ENCODE results near the gene CLCN4. TPM values are rescaled to one million over a fixed set of nuclear protein-coding genes. Genes with fewer than 3 reads are reported as not detected.
A peak's percentile ranks its signal among the peaks of the same experiment; 100 is the strongest.

The CLCN4 gene
- polyA plus RNA-seq, 3 donors from 2014 or later: 0.69 TPM; not detected in 2

DNA sequence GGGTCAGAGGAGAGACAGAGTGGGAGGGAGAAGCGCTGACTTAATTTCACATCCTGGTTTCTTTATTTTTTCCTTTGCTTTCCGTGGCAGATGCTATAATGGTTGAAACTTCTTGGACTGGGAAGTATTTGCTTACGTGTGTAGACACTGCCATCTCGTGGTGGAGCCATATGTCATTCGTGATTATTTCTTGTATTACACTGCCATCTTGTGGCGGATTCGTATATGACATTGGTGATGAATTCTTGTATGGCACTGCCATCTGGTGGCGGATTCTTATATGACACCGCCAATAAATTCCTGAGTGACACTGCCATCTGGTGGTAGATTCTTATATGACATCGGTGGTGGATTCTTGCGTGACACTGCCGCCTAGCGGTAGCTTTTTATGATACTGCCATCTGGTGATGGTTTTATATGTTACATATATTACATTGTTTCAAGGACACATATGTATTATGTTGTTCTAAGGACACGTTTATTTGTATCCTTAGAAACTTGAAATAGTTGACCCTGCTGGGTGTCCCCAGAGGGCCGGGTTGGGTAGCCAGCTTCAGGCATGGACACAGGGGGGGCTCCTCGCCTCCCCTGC, 37.3 kb upstream of the CLCN4 start:
- H3K27me3 Mint-ChIP-seq (ENCODE audit: low read depth in 3 of 3): peaks cover 2 to 6% (median 5%) of the 10 kb centered on the region in 3 donors
- peaks cover 0 to 2% (median 0%) of the 10 kb centered on the region in 6 donors for H3K9me3 Mint-ChIP-seq
- peak overlapping the region in 1 of 5 donors; percentile 7 for H3K4me3 Mint-ChIP-seq
- H3K36me3 Mint-ChIP-seq: peaks cover 0 to 4% (median 3%) of the 10 kb centered on the region in 3 donors
- DNase-seq: peak; percentile 83 to 87 (median 84)
- peak overlapping the region; percentile 1 to 55 (median 36) for H3K27ac Mint-ChIP-seq
- H3K4me1 Mint-ChIP-seq: peaks cover 28 to 39% of the 10 kb centered on the region in 2 donors

DNA sequence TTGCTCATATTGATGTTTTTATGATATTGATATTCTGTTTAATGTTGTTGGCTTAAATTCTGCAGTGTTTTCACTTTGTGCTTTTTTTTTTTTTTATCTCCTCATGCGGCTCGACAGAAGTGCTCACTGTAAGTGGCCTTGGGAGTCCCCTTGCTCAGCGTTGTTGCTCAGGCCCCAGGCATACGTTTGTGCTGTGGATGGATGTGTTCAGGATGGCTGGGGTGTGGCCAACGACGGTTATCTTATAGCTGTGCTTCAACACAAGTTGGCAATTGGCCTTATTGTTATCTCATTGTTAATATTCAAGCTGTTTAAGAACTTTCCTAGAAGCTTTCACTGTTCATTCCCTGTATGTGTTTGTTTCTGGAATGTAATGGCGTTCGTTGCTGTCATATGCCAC, 36.4 kb upstream of the CLCN4 start:
- peaks cover 2 to 6% (median 5%) of the 10 kb centered on the region in 3 donors for H3K27me3 Mint-ChIP-seq (ENCODE audit: low read depth in 3 of 3)
- H3K36me3 Mint-ChIP-seq: peaks cover 0 to 4% (median 3%) of the 10 kb centered on the region in 3 donors
- no peak overlapping the region for H3K4me3 Mint-ChIP-seq
- peaks cover 28 to 39% of the 10 kb centered on the region in 2 donors for H3K4me1 Mint-ChIP-seq
- H3K9me3 Mint-ChIP-seq: peaks cover 0 to 2% (median 0%) of the 10 kb centered on the region in 6 donors
- peak overlapping the region in 1 of 6 donors; percentile 80 for H3K27ac Mint-ChIP-seq
- DNase-seq: no peak

GRCh38 chrX:10120828-10121227, 35.9 kb upstream of the CLCN4 start:
- DNase-seq: no peak
- Mint-ChIP-seq H3K36me3 (peaks cover 0 to 4% (median 3%) of the 10 kb centered on the region in 3 donors), H3K4me3 (no peak overlapping the region), H3K27me3 (ENCODE audit: low read depth in 3 of 3) (peaks cover 2 to 6% (median 5%) of the 10 kb centered on the region in 3 donors), H3K27ac (no peak overlapping the region), H3K9me3 (peaks cover 0 to 2% (median 0%) of the 10 kb centered on the region in 6 donors), H3K4me1 (peaks cover 28 to 39% of the 10 kb centered on the region in 2 donors)

DNA sequence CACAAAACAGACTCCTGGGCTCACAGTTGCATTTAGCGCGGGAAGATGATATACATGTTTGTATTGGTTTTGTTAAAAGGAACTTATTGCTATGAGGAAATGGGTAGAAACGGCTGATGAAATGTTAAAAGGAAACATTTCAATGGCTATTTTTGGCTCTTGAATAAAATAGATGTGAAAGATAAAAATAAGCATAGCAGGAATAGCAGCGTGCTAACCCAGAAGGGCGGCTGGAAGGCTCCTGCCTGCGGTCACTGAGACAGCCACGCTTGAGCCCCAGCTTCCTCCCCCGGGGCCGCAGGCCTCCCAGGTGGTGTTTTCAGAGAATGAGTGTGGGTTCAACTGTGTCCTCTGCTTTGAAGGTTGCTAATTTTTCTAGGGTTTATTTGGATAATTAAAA, 35.0 kb upstream of the CLCN4 start:
- Mint-ChIP-seq H3K4me3 (peak overlapping the region; percentile 3 to 72 (median 58)), H3K27ac (no peak overlapping the region), H3K9me3 (peaks cover 0 to 2% (median 0%) of the 10 kb centered on the region in 6 donors), H3K4me1 (peaks cover 28 to 35% of the 10 kb centered on the region in 2 donors), H3K27me3 (ENCODE audit: low read depth in 3 of 3) (peaks cover 2 to 6% (median 5%) of the 10 kb centered on the region in 3 donors), H3K36me3 (peaks cover 0 to 4% (median 0%) of the 10 kb centered on the region in 3 donors)
- peak; percentile 25 to 37 (median 35) for DNase-seq

- DNase-seq: no peak
- peaks cover 0 to 3% (median 0%) of the 10 kb centered on the region in 3 donors for H3K27me3 Mint-ChIP-seq (ENCODE audit: low read depth in 3 of 3)
- H3K9me3 Mint-ChIP-seq: no peaks in the 10 kb centered on the region
- peaks cover 0 to 3% (median 0%) of the 10 kb centered on the region in 3 donors for H3K36me3 Mint-ChIP-seq
- peaks cover 25 to 29% of the 10 kb centered on the region in 2 donors for H3K4me1 Mint-ChIP-seq
- no peak overlapping the region for H3K4me3 Mint-ChIP-seq
- H3K27ac Mint-ChIP-seq: no peak overlapping the region
These were observed 32.1 kb upstream of the CLCN4 start for GRCh38 chrX:10124506-10125247.

DNA sequence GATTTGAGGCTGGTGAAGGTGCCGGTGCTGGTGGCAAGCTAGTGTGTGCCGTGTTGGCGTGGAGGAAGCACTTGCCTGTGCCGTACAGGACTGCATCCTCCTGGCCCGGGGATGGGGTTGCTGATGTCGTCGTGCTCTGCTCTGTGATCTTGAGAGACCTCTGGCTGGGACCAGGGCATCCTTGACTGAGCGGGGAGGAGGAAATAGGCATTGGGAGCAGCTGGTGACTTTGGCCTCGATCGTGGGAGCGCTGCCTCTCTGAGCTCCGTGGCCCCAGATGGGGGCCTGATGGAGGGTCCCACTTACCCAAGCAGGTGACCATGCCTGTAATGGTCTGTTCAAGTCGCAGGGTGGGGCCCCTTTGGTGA, 31.5 kb upstream of the CLCN4 start:
- Mint-ChIP-seq H3K36me3 (peaks cover 0 to 3% (median 0%) of the 10 kb centered on the region in 3 donors), H3K4me1 (peaks cover 23 to 27% of the 10 kb centered on the region in 2 donors), H3K9me3 (no peaks in the 10 kb centered on the region), H3K27me3 (ENCODE audit: low read depth in 3 of 3) (peaks cover 0 to 3% (median 2%) of the 10 kb centered on the region in 3 donors), H3K4me3 (no peak overlapping the region), H3K27ac (no peak overlapping the region)
- no peak for DNase-seq

GRCh38 chrX:10126044-10126443, 30.7 kb upstream of the CLCN4 start:
- Mint-ChIP-seq H3K27me3 (ENCODE audit: low read depth in 3 of 3) (peaks cover 0 to 3% (median 2%) of the 10 kb centered on the region in 3 donors), H3K9me3 (no peaks in the 10 kb centered on the region), H3K27ac (no peak overlapping the region), H3K4me1 (peaks cover 16 to 19% of the 10 kb centered on the region in 2 donors), H3K4me3 (no peak overlapping the region), H3K36me3 (peaks cover 0 to 3% (median 0%) of the 10 kb centered on the region in 3 donors)
- DNase-seq: no peak

DNA sequence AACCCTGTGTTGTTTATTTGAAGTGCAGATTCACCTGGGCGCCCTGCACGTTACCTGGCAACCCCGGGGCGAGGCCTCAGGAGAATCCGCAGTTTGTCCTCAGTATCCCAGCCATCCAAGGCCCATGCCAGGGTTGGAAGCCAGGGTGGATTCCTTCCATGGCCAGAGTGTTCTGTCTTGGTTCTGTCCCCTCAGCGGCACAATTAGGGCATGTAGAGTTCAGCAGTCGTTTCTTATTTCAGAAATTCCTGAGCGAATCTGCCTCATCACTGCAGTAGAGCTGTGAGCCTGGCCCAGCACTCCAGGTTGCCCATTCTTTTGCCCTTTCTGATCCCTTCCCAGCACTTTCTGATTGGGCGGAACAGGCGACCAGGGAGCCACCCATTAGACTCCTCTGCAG, 29.9 kb upstream of the CLCN4 start:
- Mint-ChIP-seq H3K27me3 (ENCODE audit: low read depth in 3 of 3) (peaks cover 0 to 2% (median under 1%) of the 10 kb centered on the region in 3 donors), H3K4me3 (no peak overlapping the region), H3K4me1 (peaks cover 8 to 11% of the 10 kb centered on the region in 2 donors), H3K9me3 (no peaks in the 10 kb centered on the region), H3K36me3 (peaks cover 0 to 3% (median 0%) of the 10 kb centered on the region in 3 donors), H3K27ac (peak overlapping the region in 1 of 6 donors; percentile 15)
- no peak for DNase-seq

GRCh38 chrX:10128386-10128785, 28.4 kb upstream of the CLCN4 start:
- no peaks in the 10 kb centered on the region for H3K9me3 Mint-ChIP-seq
- no peak overlapping the region for H3K27ac Mint-ChIP-seq
- no peak for DNase-seq
- H3K36me3 Mint-ChIP-seq: peaks cover 0 to 6% (median 0%) of the 10 kb centered on the region in 3 donors
- peaks cover 0 to 2% (median 0%) of the 10 kb centered on the region in 3 donors for H3K27me3 Mint-ChIP-seq (ENCODE audit: low read depth in 3 of 3)
- H3K4me3 Mint-ChIP-seq: no peak overlapping the region
- no peaks in the 10 kb centered on the region for H3K4me1 Mint-ChIP-seq

DNA sequence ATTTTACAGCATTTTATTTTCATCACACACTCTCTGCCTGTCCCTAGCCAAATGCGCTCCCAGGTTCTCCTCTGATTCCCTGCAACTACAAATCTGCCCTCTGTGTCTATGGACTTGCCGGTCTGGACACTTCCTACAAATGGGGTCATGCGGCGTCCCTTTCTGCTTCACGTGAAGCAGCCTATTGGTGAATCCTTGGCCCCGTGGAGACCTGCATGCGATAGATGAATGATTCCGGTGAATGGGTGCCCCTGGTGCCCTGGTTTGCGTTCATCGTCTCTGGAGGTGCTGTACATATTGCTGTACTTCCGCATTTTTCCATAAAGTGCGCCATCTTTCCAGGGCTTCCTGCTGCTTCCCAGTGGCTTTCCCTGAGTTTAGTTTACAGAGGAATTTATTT, 27.5 kb upstream of the CLCN4 start:
- Mint-ChIP-seq H3K9me3 (no peaks in the 10 kb centered on the region), H3K36me3 (peaks cover 0 to 9% (median 3%) of the 10 kb centered on the region in 3 donors), H3K27me3 (ENCODE audit: low read depth in 3 of 3) (peaks cover 0 to 2% (median 0%) of the 10 kb centered on the region in 3 donors), H3K4me1 (no peaks in the 10 kb centered on the region), H3K27ac (no peak overlapping the region), H3K4me3 (no peak overlapping the region)
- DNase-seq: no peak

DNA sequence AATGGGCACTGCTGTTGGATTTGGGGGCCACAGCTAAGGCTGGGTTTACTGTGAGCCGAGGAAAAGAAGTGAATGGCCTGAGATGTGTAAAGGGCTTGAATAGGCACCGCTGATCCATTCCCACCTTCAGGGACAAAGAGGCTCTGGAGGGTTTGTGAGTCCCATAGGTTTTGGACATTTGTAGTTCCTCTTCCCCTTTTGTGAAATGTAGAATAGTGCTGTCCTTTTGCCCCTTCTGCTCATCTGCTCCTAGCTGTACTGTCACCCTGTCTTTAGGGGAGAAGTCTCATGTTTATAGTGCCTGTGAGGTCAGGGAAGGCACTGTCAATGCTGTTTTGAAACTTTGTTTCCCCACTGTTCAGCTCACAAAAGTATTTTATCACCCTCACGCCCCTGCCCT, 26.4 kb upstream of the CLCN4 start:
- H3K36me3 Mint-ChIP-seq: peaks cover 0 to 9% (median 3%) of the 10 kb centered on the region in 3 donors
- H3K27me3 Mint-ChIP-seq (ENCODE audit: low read depth in 3 of 3): peaks cover 0 to 2% (median 0%) of the 10 kb centered on the region in 3 donors
- no peak overlapping the region for H3K27ac Mint-ChIP-seq
- H3K4me3 Mint-ChIP-seq: no peak overlapping the region
- H3K4me1 Mint-ChIP-seq: no peaks in the 10 kb centered on the region
- H3K9me3 Mint-ChIP-seq: no peaks in the 10 kb centered on the region
- no peak for DNase-seq

DNA sequence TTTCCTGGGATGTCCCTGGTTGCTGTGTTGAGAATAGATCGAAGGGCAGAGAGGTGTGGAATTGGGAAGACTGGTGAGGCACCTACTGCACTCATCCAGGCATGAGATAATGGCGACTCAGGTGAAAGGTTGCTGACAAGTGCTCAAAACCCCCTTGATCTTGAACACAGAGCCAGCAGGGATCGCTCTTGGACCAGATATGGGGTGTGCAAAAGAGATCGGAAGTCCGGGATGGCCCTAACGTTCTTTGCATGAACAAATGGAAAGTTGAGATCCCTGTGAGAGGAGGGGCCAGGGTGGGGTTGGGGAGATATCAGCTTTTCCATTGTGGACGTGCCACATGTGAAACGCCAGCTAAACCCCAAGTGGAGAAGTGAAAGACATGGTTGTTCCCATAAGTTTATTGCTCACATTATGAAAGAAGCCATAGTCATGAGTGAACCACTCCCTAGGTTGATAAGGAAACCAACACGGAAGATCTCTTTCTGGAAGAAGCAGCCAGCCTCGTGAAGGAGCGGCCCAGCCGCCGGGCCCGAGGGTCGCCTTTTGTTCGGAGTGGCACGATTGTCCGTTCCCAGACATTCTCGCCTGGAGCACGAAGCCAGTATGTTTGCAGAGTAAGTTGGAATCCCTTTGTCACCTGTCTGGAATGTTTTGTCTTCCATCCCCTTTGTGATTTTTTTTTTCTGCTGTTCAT, 22.6 kb upstream of the CLCN4 start:
- DNase-seq: no peak
- peaks cover 0 to 15% (median 3%) of the 10 kb centered on the region in 3 donors for H3K36me3 Mint-ChIP-seq
- no peaks in the 10 kb centered on the region for H3K9me3 Mint-ChIP-seq
- no peak overlapping the region for H3K27ac Mint-ChIP-seq
- H3K4me3 Mint-ChIP-seq: no peak overlapping the region
- no peaks in the 10 kb centered on the region for H3K4me1 Mint-ChIP-seq
- H3K27me3 Mint-ChIP-seq (ENCODE audit: low read depth in 3 of 3): peaks cover 0 to 2% (median 0%) of the 10 kb centered on the region in 3 donors

GRCh38 chrX:10134921-10135320, 21.9 kb upstream of the CLCN4 start:
- no peak overlapping the region for H3K4me3 Mint-ChIP-seq
- no peaks in the 10 kb centered on the region for H3K4me1 Mint-ChIP-seq
- H3K27me3 Mint-ChIP-seq (ENCODE audit: low read depth in 3 of 3): peaks cover 0 to under 1% (median 0%) of the 10 kb centered on the region in 3 donors
- H3K36me3 Mint-ChIP-seq: peaks cover 0 to 12% (median 4%) of the 10 kb centered on the region in 3 donors
- DNase-seq: no peak
- no peaks in the 10 kb centered on the region for H3K9me3 Mint-ChIP-seq
- H3K27ac Mint-ChIP-seq: peak overlapping the region in 1 of 6 donors; percentile 50

All from immature natural killer cell (primary cell).